Activated T-cell treated with anti-CD3 and anti-CD28 coated beads, Interleukin-2, amount 50 U/mL, for 4 hours (primary cell): Measurements from ENCODE around the gene CCDC3. TPM values are rescaled to one million over a fixed set of nuclear protein-coding genes. Genes with fewer than 3 reads are reported as not detected.
"Not testable (repeated sequence)": the region's sequence is repeated elsewhere in the genome, so short reads cannot be mapped to it uniquely, and the experiment has no call there.

Source experiments
- ATAC-seq, 2 donors: fragments of 200-7000 bp; cut with Tn5 transposase; one replicate each; pipeline ENCODE4 v1.10.0; 2021
- DNase-seq: peaks from one replicate; pipeline ENCODE4 v3.0.0-alpha.2; 2020
- H3K27me3 Mint-ChIP-seq: one replicate; pipeline ENCODE4 v1.8.0; 2021; ENCODE audit warnings: low read depth, mixed read lengths
- H3K36me3 Mint-ChIP-seq: one replicate; pipeline ENCODE4 v1.8.0; 2022; ENCODE audit warnings: mixed read lengths; ENCODE audit not compliant: insufficient read depth
- H3K4me1 Mint-ChIP-seq: one replicate; pipeline ENCODE4 v1.8.0; 2021; ENCODE audit warnings: low read depth, mixed read lengths
- H3K4me3 Mint-ChIP-seq: one replicate; pipeline ENCODE4 v1.8.0; 2021; ENCODE audit warnings: mild to moderate bottlenecking, moderate library complexity, mixed read lengths
- H3K9me3 Mint-ChIP-seq: one replicate; pipeline ENCODE4 v1.8.0; 2021; ENCODE audit warnings: mixed read lengths
- total RNA-seq, 3 donors: library from RNA; stranded (reverse); gene quantifications; one replicate each; pipeline ENCODE4 v1.2.1, GENCODE V29; 2021

Gene CCDC3
- total RNA-seq, 3 donors from 2014 or later, result 0.08 to 0.16 (median 0.10) TPM

- DNase-seq, result no peak
- H3K27me3 Mint-ChIP-seq, result peaks cover 18% of the 10 kb centered on the region
- H3K4me1 Mint-ChIP-seq, result no peaks in the 10 kb centered on the region
- H3K4me3 Mint-ChIP-seq, result no peak overlapping the region
- H3K9me3 Mint-ChIP-seq, result peaks cover 13% of the 10 kb centered on the region
- H3K36me3 Mint-ChIP-seq, result peaks cover 1% of the 10 kb centered on the region
- peak in 1 of 2 donors; percentile 46 for ATAC-seq
These were observed 17.8 kb upstream of the CCDC3 start for GRCh38 chr10:13019280-13019679.

- DNase-seq, result no peak
- H3K4me3 Mint-ChIP-seq, result no peak overlapping the region
- peaks cover 18% of the 10 kb centered on the region for H3K27me3 Mint-ChIP-seq
- H3K9me3 Mint-ChIP-seq, result peaks cover 5% of the 10 kb centered on the region
- peaks cover 1% of the 10 kb centered on the region for H3K36me3 Mint-ChIP-seq
- ATAC-seq, result no peak
- H3K4me1 Mint-ChIP-seq, result no peaks in the 10 kb centered on the region
These were observed 16.7 kb upstream of the CCDC3 start for GRCh38 chr10:13018171-13018570.

- H3K27me3 Mint-ChIP-seq, result peaks cover 23% of the 10 kb centered on the region
- DNase-seq (no peak), ATAC-seq (no peak)
- no peaks in the 10 kb centered on the region for H3K4me1 Mint-ChIP-seq
- no peaks in the 10 kb centered on the region for H3K9me3 Mint-ChIP-seq
- no peak overlapping the region for H3K4me3 Mint-ChIP-seq
- no peaks in the 10 kb centered on the region for H3K36me3 Mint-ChIP-seq
These were observed 15.4 kb upstream of the CCDC3 start for GRCh38 chr10:13016886-13017285.

GRCh38 chr10:13016426-13016825, 14.9 kb upstream of the CCDC3 start:
- H3K36me3 Mint-ChIP-seq, result no peaks in the 10 kb centered on the region
- H3K27me3 Mint-ChIP-seq, result peaks cover 27% of the 10 kb centered on the region
- H3K4me1 Mint-ChIP-seq, result no peaks in the 10 kb centered on the region
- no peaks in the 10 kb centered on the region for H3K9me3 Mint-ChIP-seq
- no peak for DNase-seq
- no peak overlapping the region for H3K4me3 Mint-ChIP-seq
- no peak for ATAC-seq

DNA sequence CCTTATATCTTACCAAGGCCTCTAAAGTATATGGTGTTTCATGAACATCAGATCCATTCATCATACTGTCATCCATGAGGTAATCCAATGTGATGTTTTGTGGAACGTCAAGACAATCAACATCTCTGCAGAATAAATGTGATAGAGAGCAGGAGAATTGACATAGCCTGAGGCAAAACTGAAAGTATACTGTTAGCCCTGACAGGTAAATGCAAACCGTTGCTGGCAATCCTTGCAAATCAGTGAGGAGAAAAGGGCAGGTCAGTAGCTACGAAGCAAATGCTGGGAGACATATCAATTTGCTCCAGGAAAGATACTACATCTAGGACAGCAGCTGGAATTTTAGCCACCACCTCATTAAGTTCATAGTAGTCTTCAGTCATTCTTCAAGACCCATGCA, 4.5 kb upstream of the CCDC3 start:
- H3K4me3 Mint-ChIP-seq, result no peak overlapping the region
- no peaks in the 10 kb centered on the region for H3K9me3 Mint-ChIP-seq
- peaks cover 60% of the 10 kb centered on the region for H3K27me3 Mint-ChIP-seq
- H3K4me1 Mint-ChIP-seq, result no peaks in the 10 kb centered on the region
- no peak for ATAC-seq
- DNase-seq, result no peak
- H3K36me3 Mint-ChIP-seq, result no peaks in the 10 kb centered on the region

- ATAC-seq (no peak), DNase-seq (no peak)
- Mint-ChIP-seq H3K4me1 (peaks cover 6% of the 10 kb centered on the region), H3K36me3 (no peaks in the 10 kb centered on the region), H3K9me3 (no peaks in the 10 kb centered on the region), H3K27me3 (peaks cover 65% of the 10 kb centered on the region), H3K4me3 (no peak overlapping the region)
These were observed 2.2 kb upstream of the CCDC3 start for GRCh38 chr10:13003759-13004158.

DNA sequence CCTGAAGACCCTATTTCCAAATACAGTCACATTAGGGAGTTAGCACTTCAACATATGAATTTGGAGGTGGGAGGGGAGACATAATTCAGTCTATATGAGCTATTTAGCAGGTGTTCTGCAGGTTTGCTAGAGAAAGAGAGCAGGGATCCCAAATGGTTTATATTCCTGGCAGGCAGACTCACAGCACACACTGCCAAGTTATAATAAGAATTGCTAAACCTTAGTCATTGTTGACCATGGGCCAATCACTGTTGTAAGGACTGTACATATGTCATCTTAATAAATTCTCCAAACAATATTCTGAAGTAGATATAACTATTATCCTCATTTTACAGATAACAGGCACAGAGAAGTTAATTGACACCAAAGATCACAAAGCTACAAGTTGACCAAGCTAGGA, 1.5 kb upstream of the CCDC3 start:
- H3K36me3 Mint-ChIP-seq, result no peaks in the 10 kb centered on the region
- ATAC-seq (no peak), DNase-seq (no peak)
- H3K4me1 Mint-ChIP-seq, result peaks cover 6% of the 10 kb centered on the region
- no peak overlapping the region for H3K4me3 Mint-ChIP-seq
- no peaks in the 10 kb centered on the region for H3K9me3 Mint-ChIP-seq
- peaks cover 60% of the 10 kb centered on the region for H3K27me3 Mint-ChIP-seq

GRCh38 chr10:13001887-13002212, 337 bp upstream of the CCDC3 start:
- Mint-ChIP-seq H3K27me3 (peaks cover 55% of the 10 kb centered on the region), H3K9me3 (no peaks in the 10 kb centered on the region), H3K36me3 (no peaks in the 10 kb centered on the region), H3K4me1 (peaks cover 6% of the 10 kb centered on the region), H3K4me3 (no peak overlapping the region)
- ATAC-seq (no peak), DNase-seq (no peak)

GRCh38 chr10:13000431-13000830, 1.1 kb downstream of the CCDC3 start:
- peaks cover 56% of the 10 kb centered on the region for H3K27me3 Mint-ChIP-seq
- DNase-seq (no peak), ATAC-seq (no peak)
- H3K36me3 Mint-ChIP-seq, result no peaks in the 10 kb centered on the region
- no peak overlapping the region for H3K4me3 Mint-ChIP-seq
- peaks cover 6% of the 10 kb centered on the region for H3K4me1 Mint-ChIP-seq
- no peaks in the 10 kb centered on the region for H3K9me3 Mint-ChIP-seq

GRCh38 chr10:12999849-13000248, 1.7 kb downstream of the CCDC3 start:
- no peak overlapping the region for H3K4me3 Mint-ChIP-seq
- H3K9me3 Mint-ChIP-seq, result no peaks in the 10 kb centered on the region
- H3K36me3 Mint-ChIP-seq, result no peaks in the 10 kb centered on the region
- no peak for ATAC-seq
- no peak for DNase-seq
- H3K4me1 Mint-ChIP-seq, result peaks cover 6% of the 10 kb centered on the region
- H3K27me3 Mint-ChIP-seq, result peaks cover 51% of the 10 kb centered on the region

DNA sequence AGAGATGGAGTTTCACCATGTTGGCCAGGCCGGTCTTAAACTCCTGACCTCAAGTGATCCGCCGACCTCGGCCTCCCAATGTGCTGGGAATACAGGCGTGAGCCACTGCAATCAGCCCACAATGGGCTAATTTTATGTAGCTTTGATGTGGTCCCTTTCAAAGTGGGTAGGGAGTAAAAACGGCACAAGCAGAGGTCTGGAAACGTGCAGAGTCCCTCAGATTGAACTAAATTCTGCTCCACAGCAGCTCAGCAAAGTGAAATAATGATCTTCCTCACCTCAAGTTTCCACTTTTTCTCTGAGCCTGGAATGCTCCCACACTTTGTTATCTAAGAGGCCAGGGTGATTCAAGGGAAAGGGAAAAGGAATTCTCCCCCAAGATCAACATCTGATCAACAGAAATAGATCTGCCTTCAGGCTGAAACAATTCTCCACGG, 6.1 kb downstream of the CCDC3 start:
- Mint-ChIP-seq H3K4me1 (peaks cover 2% of the 10 kb centered on the region), H3K27me3 (peaks cover 22% of the 10 kb centered on the region), H3K4me3 (no peak overlapping the region), H3K9me3 (no peaks in the 10 kb centered on the region), H3K36me3 (no peaks in the 10 kb centered on the region)
- no peak for DNase-seq
- ATAC-seq, result no peak

DNA sequence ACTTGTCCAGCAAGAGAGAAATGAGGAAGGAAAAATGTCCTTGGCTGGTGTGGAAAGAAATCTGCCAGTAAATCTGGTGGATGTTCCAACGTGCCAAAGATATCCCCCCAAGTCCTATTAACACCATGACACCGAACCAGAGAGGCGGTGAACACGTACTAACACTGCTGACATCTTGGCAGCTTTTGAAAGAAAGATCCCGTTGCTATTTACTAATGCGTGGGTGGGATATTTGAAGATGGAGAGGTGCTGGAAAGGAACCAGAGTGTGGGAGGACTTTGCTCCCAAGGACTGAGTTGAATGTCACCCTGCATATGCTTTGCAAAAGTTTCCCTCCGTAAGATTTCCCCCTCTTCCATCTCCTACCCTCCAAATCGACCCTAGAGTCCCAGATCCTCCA, 7.9 kb downstream of the CCDC3 start:
- Mint-ChIP-seq H3K4me1 (no peaks in the 10 kb centered on the region), H3K27me3 (peaks cover 15% of the 10 kb centered on the region), H3K4me3 (no peak overlapping the region), H3K9me3 (no peaks in the 10 kb centered on the region), H3K36me3 (no peaks in the 10 kb centered on the region)
- no peak for DNase-seq
- no peak for ATAC-seq

- Mint-ChIP-seq H3K27me3 (peaks cover 5% of the 10 kb centered on the region), H3K4me1 (no peaks in the 10 kb centered on the region), H3K9me3 (peaks cover 6% of the 10 kb centered on the region), H3K4me3 (no peak overlapping the region), H3K36me3 (no peaks in the 10 kb centered on the region)
- no peak for ATAC-seq
- DNase-seq, result no peak
These were observed 16.2 kb downstream of the CCDC3 start for GRCh38 chr10:12985347-12985746.

- no peaks in the 10 kb centered on the region for H3K36me3 Mint-ChIP-seq
- H3K27me3 Mint-ChIP-seq, result peaks cover 13% of the 10 kb centered on the region
- no peaks in the 10 kb centered on the region for H3K4me1 Mint-ChIP-seq
- peak in 1 of 2 donors; percentile 73 for ATAC-seq
- DNase-seq, result no peak
- no peak overlapping the region for H3K4me3 Mint-ChIP-seq
- peaks cover 6% of the 10 kb centered on the region for H3K9me3 Mint-ChIP-seq
These were observed 17.3 kb downstream of the CCDC3 start for GRCh38 chr10:12984165-12984747.

DNA sequence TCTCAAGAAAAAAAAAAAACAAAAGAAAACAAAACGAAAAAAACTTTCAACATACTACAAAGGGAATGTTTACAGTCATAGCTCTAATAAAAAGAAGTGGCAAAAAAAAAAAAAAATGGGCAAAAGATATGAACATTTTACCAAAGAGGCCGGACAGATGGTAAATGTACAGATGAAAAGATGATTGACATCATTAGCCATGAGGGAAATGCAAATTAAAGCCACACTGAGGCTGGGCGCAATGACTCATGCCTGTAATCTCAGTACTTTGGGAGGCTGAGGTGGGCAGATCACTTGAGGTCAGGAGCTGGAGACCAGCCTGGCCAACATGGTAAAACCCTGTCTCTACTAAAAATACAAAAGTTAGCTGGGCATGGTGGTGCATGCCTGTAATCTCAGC, 17.9 kb downstream of the CCDC3 start:
- H3K36me3 Mint-ChIP-seq, ATAC-seq, H3K4me3 Mint-ChIP-seq, H3K9me3 Mint-ChIP-seq, DNase-seq, H3K4me1 Mint-ChIP-seq: not testable (repeated sequence)
- peaks cover 20% of the 10 kb centered on the region for H3K27me3 Mint-ChIP-seq

- H3K4me1 Mint-ChIP-seq, result no peaks in the 10 kb centered on the region
- no peak for ATAC-seq
- no peak overlapping the region for H3K4me3 Mint-ChIP-seq
- peaks cover 28% of the 10 kb centered on the region for H3K27me3 Mint-ChIP-seq
- H3K36me3 Mint-ChIP-seq, result no peaks in the 10 kb centered on the region
- H3K9me3 Mint-ChIP-seq, result peaks cover 6% of the 10 kb centered on the region
- DNase-seq, result no peak
These were observed 19.9 kb downstream of the CCDC3 start for GRCh38 chr10:12981570-12981969.
